HG03439 (cell line): ENCODE measurements around the gene FRMD7.
A peak's percentile ranks its signal among the peaks of the same experiment; 100 is the strongest.

Experiments used
- ATAC-seq: cut with Tn5 transposase; IDR thresholded peaks from one replicate; pipeline ENCODE4 v1.9.1; 2021; ENCODE audit warnings: mild to moderate bottlenecking, moderate library complexity; ENCODE audit not compliant: unreplicated experiment

Gene FRMD7

DNA sequence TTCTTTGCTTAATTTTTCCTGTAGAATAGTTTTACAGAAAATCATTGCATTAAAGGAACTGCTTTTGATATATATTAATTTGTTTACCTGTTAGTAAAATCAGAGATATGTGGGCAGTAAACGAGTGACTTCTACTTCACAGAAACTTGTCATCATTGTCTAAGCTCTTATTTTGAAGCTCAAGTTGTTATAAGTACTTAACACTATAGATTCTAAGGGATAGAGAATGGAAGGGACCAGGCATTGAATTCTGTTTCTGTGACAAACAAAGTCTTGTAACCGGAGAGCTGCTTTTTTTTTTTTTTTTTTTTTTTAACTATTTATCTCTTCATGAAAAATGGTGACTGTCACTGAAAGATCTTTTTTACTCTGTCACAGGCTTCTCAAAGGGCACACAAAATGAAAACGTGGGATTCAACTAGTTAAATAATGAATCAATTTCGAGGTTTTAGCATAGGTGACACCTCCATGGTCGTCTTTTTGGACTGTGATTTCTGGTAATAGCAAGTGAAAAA is 90.3 kb downstream of the FRMD7 start:
- ATAC-seq, result no peak

DNA sequence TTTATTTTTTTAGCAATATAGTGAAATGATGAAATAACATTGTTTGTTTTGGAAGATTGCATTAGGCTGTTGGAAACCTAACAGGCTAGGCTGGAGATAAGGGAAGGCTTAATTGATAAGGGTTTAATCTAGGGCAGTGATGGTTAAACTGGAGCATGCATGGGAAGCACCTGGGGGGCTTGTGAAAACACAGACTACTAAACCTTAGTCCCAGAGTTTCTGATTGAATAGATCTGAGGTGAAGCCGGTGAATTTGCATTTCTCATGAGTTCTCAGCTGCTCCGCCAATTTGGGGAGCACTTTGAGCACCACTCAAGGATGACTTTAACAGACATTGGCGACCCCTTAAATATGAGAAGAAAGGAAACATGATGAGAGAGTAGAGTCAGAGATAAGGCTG is 93.2 kb downstream of the FRMD7 start:
- ATAC-seq, result peak; percentile 49

DNA sequence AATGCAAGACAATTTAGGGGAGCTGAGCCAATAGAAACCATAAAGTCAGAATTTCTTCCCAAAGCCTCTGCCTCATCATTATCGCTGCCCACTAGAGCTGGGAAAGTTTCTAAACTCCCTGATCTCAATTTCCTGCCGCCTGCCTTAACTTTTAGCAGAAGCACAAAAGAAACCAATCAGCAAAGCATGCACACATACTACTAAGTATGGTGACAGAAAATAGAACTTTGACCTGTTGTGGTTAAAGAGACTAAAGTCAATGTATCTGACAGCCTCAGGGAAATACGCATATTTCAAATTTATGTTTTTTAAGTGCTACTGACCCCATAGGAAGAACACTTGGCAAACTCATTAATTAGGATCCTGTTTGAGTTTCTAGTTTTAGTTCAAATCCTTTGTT is 94.7 kb downstream of the FRMD7 start:
- no peak for ATAC-seq

DNA sequence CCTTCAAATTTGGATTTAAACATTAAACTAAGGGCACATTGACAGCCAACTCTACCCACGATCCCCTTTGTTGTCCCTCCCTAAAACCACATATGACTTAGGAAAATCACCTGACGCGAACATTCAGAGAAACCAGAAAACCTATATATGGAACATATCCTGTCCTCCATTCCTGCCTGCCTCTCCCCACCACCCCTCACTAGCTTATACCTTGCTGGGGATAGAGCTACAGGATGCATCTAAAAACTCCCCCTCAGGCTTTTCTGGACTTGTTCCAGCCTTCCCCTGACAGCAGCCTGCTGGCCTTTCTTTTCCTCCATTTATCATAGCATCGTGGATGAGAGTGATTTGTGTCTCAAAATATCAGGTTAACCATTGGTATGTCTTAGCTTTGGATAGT is 96.0 kb downstream of the FRMD7 start:
- no peak for ATAC-seq

DNA sequence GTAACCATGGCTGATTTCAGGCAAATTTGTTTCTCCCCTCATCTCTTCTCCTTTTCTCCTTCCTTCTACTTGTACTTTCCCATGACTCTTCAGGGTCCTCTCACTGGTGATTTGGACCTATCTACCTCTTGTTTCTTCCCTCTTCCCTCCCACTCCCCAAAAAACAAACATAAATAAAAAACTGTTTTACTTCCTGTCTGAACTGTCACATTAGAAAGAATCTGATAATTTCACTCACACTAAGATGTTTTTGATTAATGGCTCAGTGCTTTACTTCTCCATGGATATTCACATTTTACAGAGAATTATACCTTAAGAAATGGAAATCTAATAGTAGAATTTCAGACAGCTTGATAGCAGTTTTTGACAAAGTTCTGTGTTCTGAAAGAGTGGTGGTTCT is 97.6 kb downstream of the FRMD7 start:
- ATAC-seq, result no peak
